Endothelial cell of umbilical vein (primary cell): ENCODE data around the gene CRNN. TPM values are rescaled to one million over a fixed set of nuclear protein-coding genes. Genes with fewer than 3 reads are reported as not detected.

ENCODE experiments used
- BruUV-seq: library from RNA; stranded (reverse); fragments of 400-500 nt; replicated peaks from 2 replicates; lab custom pipeline; 2021; lab: Mats Ljungman, UMichigan
- CTCF ChIA-PET: fragments of 300-600, 350-600 bp; sonication (Branson Sonifier 250); formaldehyde crosslinking; loops from one replicate; lab custom pipeline; 2021; ENCODE audit warnings: antibody characterized with exemption, inconsistent platforms; lab: Charles Lee
- POLR2A ChIA-PET: fragments of 300-600, 350-600 bp; sonication (Branson Sonifier 250); formaldehyde crosslinking; loops from one replicate; lab custom pipeline; 2021; ENCODE audit warnings: antibody characterized with exemption, inconsistent platforms; lab: Charles Lee
- DNase-seq: peaks from one replicate; pipeline ENCODE4 v3.0.0-alpha.2; 2011; ENCODE audit warnings: low read depth, low spot score
- FAIRE-seq: peaks from 2 replicates; lab custom pipeline; 2011; peaks lifted over from hg19 to GRCh38; lab: Jason Lieb, UNC
- H2AFZ ChIP-seq: 2 replicates; pipeline ENCODE4 v1.6.0; 2012; ENCODE audit warnings: low read depth, low read length, control low read depth, inconsistent platforms
- H3K27ac ChIP-seq: 2 replicates; pipeline ENCODE4 v1.5.1; 2011; ENCODE audit warnings: low read depth, mild to moderate bottlenecking, control low read depth, low read length, moderate library complexity; ENCODE audit not compliant: insufficient read depth
- H3K27me3 ChIP-seq, 2 experiments: 2 replicates each; pipeline versions ENCODE4 v1.6.0 to v1.6.1; 2011; ENCODE audit warnings: low read length in 2 of 2, mixed read lengths in 1 of 2; ENCODE audit not compliant: control insufficient read depth in 2 of 2, insufficient read depth in 2 of 2
- H3K36me3 ChIP-seq, 2 experiments: 2 replicates in 1 of 2; 3 replicates in 1 of 2; pipeline ENCODE4 v1.5.1; 2011; ENCODE audit warnings: low read length in 2 of 2, mild to moderate bottlenecking in 1 of 2, moderate library complexity in 1 of 2; ENCODE audit not compliant: control insufficient read depth in 2 of 2, insufficient read depth in 2 of 2; ENCODE audit errors: extremely low read depth in 1 of 2
- H3K4me1 ChIP-seq: 3 replicates; pipeline ENCODE4 v1.5.1; 2011; ENCODE audit warnings: mild to moderate bottlenecking, low read length; ENCODE audit not compliant: control insufficient read depth, insufficient read depth; ENCODE audit errors: extremely low read depth
- H3K4me2 ChIP-seq: 2 replicates; pipeline ENCODE4 v1.6.1; 2011; ENCODE audit warnings: low read length, control low read depth, mixed read lengths; ENCODE audit not compliant: insufficient read depth
- H3K4me3 ChIP-seq, 3 experiments: fragments of 200-600 bp in 1 of 3; sonication (generic), shearing (Covaris generic) in 1 of 3; replicated peaks in 1 of 3; 2 replicates each; pipeline ENCODE4 v1.5.1; 2011 to 2016; ENCODE audit warnings: control low read depth in 3 of 3, low read length in 3 of 3, mild to moderate bottlenecking in 2 of 3, inconsistent platforms in 1 of 3, low read depth in 1 of 3, moderate library complexity in 1 of 3; ENCODE audit not compliant: insufficient read depth in 1 of 3
- H3K79me2 ChIP-seq: 2 replicates; pipeline ENCODE4 v1.6.0; 2012; ENCODE audit warnings: low read length, inconsistent platforms; ENCODE audit not compliant: control insufficient read depth, insufficient read depth
- H3K9ac ChIP-seq: replicated peaks from 2 replicates; pipeline ENCODE3; 2011; ENCODE audit warnings: low read length, control low read depth; ENCODE audit not compliant: insufficient read depth; ENCODE audit errors: extremely low read depth
- H3K9me1 ChIP-seq: replicated peaks from 3 replicates; pipeline ENCODE4 v1.6.0; 2011; ENCODE audit warnings: mild to moderate bottlenecking, low read length; ENCODE audit not compliant: control insufficient read depth, insufficient read depth; ENCODE audit errors: extremely low read depth
- H3K9me3 ChIP-seq: replicated peaks from 2 replicates; pipeline ENCODE4 v1.5.1; 2012; ENCODE audit warnings: low read length, inconsistent platforms; ENCODE audit not compliant: control insufficient read depth, insufficient read depth
- H4K20me1 ChIP-seq: replicated peaks from 2 replicates; pipeline ENCODE3; 2011; ENCODE audit warnings: mild to moderate bottlenecking, low read length; ENCODE audit not compliant: control insufficient read depth, insufficient read depth; ENCODE audit errors: extremely low read depth
- EZH2 ChIP-seq: IDR thresholded peaks from 2 replicates; pipeline ENCODE4 v1.6.1; 2012; ENCODE audit warnings: borderline replicate concordance, low read depth, mild to moderate bottlenecking, moderate library complexity, low read length, inconsistent platforms; ENCODE audit not compliant: severe bottlenecking
- FOS ChIP-seq: IDR thresholded peaks from 2 replicates; pipeline ENCODE4 v1.6.1; 2011; ENCODE audit warnings: mild to moderate bottlenecking, low read length, moderate library complexity, borderline replicate concordance; ENCODE audit not compliant: insufficient read depth
- GATA2 ChIP-seq: IDR thresholded peaks from 2 replicates; pipeline ENCODE4 v1.7.0; 2011; ENCODE audit warnings: low read depth, mild to moderate bottlenecking, moderate library complexity, mixed read lengths, low read length; ENCODE audit not compliant: insufficient read length, insufficient read depth
- JUN ChIP-seq: IDR thresholded peaks from 2 replicates; pipeline ENCODE4 v1.6.1; 2011; ENCODE audit warnings: borderline replicate concordance, low read depth; ENCODE audit not compliant: insufficient read length, insufficient read depth
- MYC ChIP-seq: IDR thresholded peaks from one replicate; pipeline ENCODE4 v1.6.1; 2011; ENCODE audit warnings: mild to moderate bottlenecking, low read depth, low read length
- POLR2A ChIP-seq: IDR thresholded peaks from 2 replicates; pipeline ENCODE4 v1.6.1; 2012; ENCODE audit warnings: low read depth, mild to moderate bottlenecking, control low read depth, low read length
- POLR2AphosphoS5 ChIP-seq: IDR thresholded peaks from 2 replicates; pipeline ENCODE4 v1.6.1; 2012; ENCODE audit warnings: low read depth, mild to moderate bottlenecking, control low read depth, low read length, moderate library complexity; ENCODE audit not compliant: insufficient read depth
- dilution Hi-C: fragments of 300-500 bp; cut with MboI; formaldehyde crosslinking; loops from one replicate; pipeline ENCODE4 v1.15.0; 2019; ENCODE audit warnings: low sequenced_read_pairs; ENCODE audit not compliant: extremely low pct_ligation_motif_present
- intact Hi-C: fragments of 100-400 bp; cut with micrococcal nuclease; formaldehyde crosslinking; loops from one replicate; pipeline ENCODE4 v1.10.0; 2022
- polyA plus RNA-seq, 4 experiments: library from polyadenylated mRNA; depleted of rRNA in 3 of 4; stranded (reverse) in 3 of 4; unstranded in 1 of 4; fragments of >200 nt; gene quantifications; 2 replicates each; pipeline versions ENCODE4 v1.2.1 to v1.2.3, GENCODE V29; 2011 to 2012; ENCODE audit warnings: missing spikeins in 1 of 4
- total RNA-seq: library from RNA; stranded (reverse); gene quantifications from 2 replicates; pipeline ENCODE4 v1.2.3, GENCODE V29; 2021
- TF ChIP-seq, protein P1 (sequence below), 2 donors: IDR thresholded peaks; 1 replicate in 1 of 2; 2 replicates in 1 of 2; pipeline ENCODE4 v1.5.1; 2011; ENCODE audit warnings: low read length in 2 of 2, mild to moderate bottlenecking in 2 of 2, moderate library complexity in 2 of 2, control low read depth in 1 of 2, inconsistent platforms in 1 of 2, low read depth in 1 of 2; ENCODE audit not compliant: insufficient read depth in 1 of 2; ENCODE audit errors: extremely low read depth in 1 of 2
- TF ChIP-seq, protein P2 (sequence below): IDR thresholded peaks from 2 replicates; pipeline ENCODE4 v1.6.1; 2011; ENCODE audit not compliant: insufficient read depth, insufficient read length

CRNN gene
- total and polyA plus RNA-seq, 2 donors (not counting 3 experiments of a cell fraction or from before 2014, with no cell fraction given) = not detected

DNA sequence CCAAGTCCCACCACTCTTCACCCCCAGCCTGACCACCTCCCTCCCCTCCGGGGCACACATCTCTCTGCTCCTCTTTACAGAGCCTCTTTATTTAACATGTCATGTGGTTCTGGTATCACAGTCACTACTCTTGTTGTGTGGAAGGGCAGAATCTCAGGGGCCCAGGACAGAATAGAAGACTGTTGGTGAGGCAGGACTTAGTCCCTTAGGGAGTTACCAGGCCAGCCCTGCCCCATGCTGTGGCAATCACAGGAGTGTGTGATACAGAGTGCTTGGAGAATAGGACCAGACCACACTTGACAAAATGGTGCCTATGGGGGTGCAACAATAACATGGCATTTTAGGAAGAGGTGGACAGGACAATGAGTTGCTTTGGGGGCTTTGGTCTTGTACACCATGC, 43.0 kb upstream of the CRNN start:
- H3K79me2 ChIP-seq = no peaks in the 10 kb centered on the region
- no peaks in the 10 kb centered on the region for H3K36me3 ChIP-seq
- dilution Hi-C loops = no loop called here
- ChIA-PET POLR2A (no interaction called here), CTCF (interaction anchor here (3.5 kb wide), 1 partner anchor 8 kb away, joined by 51 read pairs; no protein-coding TSS in a partner anchor)
- no peak overlapping the region for H3K9ac ChIP-seq
- FAIRE-seq (no peak), DNase-seq (no peak)
- TF ChIP-seq, protein P1, sequence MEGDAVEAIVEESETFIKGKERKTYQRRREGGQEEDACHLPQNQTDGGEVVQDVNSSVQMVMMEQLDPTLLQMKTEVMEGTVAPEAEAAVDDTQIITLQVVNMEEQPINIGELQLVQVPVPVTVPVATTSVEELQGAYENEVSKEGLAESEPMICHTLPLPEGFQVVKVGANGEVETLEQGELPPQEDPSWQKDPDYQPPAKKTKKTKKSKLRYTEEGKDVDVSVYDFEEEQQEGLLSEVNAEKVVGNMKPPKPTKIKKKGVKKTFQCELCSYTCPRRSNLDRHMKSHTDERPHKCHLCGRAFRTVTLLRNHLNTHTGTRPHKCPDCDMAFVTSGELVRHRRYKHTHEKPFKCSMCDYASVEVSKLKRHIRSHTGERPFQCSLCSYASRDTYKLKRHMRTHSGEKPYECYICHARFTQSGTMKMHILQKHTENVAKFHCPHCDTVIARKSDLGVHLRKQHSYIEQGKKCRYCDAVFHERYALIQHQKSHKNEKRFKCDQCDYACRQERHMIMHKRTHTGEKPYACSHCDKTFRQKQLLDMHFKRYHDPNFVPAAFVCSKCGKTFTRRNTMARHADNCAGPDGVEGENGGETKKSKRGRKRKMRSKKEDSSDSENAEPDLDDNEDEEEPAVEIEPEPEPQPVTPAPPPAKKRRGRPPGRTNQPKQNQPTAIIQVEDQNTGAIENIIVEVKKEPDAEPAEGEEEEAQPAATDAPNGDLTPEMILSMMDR (IDR thresholded peaks at IDR 0.05; ENCODE audit: extremely low read depth in 1 of 2, insufficient read depth in 1 of 2, low read depth in 1 of 2, low read length in 2 of 2) = no peak
- TF ChIP-seq MYC = no peak
- no peak for TF ChIP-seq JUN
- no peak for TF ChIP-seq POLR2A
- TF ChIP-seq, protein P2, sequence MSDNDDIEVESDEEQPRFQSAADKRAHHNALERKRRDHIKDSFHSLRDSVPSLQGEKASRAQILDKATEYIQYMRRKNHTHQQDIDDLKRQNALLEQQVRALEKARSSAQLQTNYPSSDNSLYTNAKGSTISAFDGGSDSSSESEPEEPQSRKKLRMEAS = no peak
- TF ChIP-seq POLR2AphosphoS5 = no peak
- no peak for TF ChIP-seq FOS
- no peak for TF ChIP-seq EZH2
- no peak for TF ChIP-seq GATA2
- H3K9me3 ChIP-seq = no peaks in the 10 kb centered on the region
- intact Hi-C loops = loop anchor here (5.0 kb wide), 1 partner anchor 60 kb away; no protein-coding TSS in a partner anchor
- no TSS peak for BruUV-seq
- H3K4me2 ChIP-seq = no peak overlapping the region
- no peaks in the 10 kb centered on the region for H3K4me1 ChIP-seq
- no peak overlapping the region for H3K27ac ChIP-seq
- no peak overlapping the region for H3K4me3 ChIP-seq
- no peaks in the 10 kb centered on the region for H3K9me1 ChIP-seq
- H4K20me1 ChIP-seq = no peaks in the 10 kb centered on the region
- H2AFZ ChIP-seq = no peak overlapping the region
- H3K27me3 ChIP-seq = peaks cover 0 to 4% of the 10 kb centered on the region in 2 experiments
